ENCODE results near the gene RUBCNL.

RUBCNL gene

GRCh38 chr13:46307554-46307953 is 79.5 kb downstream of the RUBCNL start:
- no peak for DNase-seq (ENCODE audit: low read depth in 2 of 2, low spot score in 1 of 2)

GRCh38 chr13:46304546-46304945 is 82.5 kb downstream of the RUBCNL start:
- DNase-seq (ENCODE audit: low read depth in 2 of 2, low spot score in 1 of 2), result no peak

DNA sequence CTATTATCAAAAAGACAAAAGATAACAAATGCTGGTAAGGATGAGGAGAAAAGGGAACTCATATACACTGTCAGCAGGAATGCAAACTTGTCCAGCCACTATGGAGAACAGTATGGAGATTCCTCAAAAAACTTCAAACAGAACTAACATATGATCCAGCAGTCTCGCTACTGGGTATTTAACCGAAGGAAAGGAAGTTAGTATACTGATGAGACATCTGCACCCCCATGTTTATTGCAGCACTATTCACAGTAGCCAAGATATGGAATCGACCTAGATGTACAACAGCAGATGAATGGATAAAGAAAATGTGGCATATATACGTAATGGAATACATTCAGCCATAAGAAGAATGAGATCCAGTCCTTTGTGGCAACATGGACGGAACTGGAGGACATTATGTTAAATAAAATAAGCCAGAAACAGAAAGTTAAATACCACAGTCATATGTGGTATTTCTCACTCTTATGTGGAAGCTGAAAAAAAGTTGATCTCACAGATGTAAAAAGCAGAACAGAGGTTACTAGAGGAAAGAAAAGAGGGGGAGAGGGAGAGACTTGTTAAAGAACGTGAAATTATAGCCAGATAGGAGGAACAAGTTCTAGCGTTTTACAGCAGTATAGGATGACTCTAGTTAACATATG is 83.2 kb downstream of the RUBCNL start:
- no peak for DNase-seq (ENCODE audit: low read depth in 2 of 2, low spot score in 1 of 2)

- DNase-seq (ENCODE audit: low read depth in 2 of 2, low spot score in 1 of 2), result no peak
Observed at GRCh38 chr13:46297361-46297811, 89.7 kb downstream of the RUBCNL start.

DNA sequence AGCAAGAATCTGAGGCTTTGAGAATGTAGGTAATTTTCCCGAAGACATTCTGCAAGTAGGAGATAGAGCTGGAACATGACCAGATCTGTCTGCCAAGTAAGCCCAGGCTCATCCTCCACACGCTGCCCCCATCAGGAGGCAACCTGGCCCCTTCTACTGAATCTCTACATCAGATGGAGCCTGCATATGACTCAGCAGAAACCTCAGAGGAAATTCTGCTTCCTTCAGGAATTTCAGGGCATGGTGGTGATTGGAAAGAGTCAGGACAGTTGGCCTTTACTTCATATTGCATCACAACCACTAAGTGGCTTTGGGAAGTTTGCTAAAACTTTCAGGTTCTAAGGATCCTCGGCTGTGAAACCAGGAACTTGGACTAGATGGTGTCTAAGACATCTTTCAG is 90.1 kb downstream of the RUBCNL start:
- no peak for DNase-seq (ENCODE audit: low read depth in 2 of 2, low spot score in 1 of 2)

DNA sequence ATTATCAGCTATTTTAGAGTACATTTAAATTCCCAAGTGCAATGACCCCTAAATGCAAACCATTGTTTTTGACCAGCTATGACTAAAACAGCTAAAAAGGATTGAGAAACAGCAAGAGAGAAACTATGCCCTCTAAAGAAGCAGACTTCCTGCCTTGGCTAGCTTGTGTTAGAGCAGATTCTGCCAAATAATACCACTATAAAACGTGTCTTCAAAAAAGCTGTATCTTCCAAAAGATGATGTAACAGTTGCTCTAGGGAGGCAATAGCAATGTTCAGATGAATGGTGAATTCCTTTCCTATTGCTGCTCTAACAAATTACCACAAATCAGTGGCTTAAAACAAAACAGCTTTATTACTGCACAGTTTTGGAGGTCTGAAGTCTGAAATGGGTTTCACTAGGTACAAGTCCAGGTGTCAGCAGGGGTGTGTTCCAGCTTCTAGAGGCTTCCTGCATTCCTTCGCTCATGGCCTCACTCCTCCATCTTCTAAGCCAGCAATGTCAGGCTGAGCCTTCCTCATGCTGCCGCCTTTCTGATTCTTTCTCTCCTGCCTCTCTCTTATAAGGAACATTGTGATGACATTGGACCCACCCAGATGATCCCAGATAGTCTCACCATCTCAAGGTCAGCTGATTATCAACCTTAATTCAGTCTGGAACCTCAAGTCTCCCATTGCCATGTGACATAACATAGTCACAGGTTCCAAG is 90.8 kb downstream of the RUBCNL start:
- no peak for DNase-seq (ENCODE audit: low read depth in 2 of 2, low spot score in 1 of 2)

DNA sequence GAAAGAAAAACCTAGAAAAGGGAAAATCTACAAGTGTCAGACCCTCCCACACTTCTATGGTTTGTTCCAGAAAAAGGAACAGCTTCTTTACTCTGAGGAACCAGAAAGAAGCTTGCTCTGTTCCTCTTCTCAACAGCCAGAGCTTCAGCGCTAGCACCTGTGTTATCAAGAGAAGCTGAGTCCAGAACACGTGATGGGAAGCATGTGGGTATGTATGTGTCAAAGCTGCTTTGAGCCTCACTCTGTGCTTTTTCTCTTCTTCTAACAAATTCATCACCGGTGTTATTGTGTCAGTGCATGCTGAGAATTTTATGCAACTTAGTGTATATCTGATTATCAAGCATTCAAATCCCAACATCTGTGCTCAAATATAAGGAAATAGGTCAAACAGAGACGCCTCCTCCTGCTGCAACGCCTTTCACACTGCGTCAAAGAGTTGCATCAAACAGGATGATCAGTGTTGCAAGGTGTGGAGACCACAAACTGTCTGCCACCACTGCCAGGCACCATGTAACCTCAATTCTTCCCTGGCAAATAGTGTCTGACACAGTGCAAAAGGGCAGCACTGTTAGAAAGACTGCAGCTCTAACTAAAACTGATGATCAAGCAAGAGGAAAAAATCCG is 91.4 kb downstream of the RUBCNL start:
- peak in 1 of 2 donors; percentile 41 for DNase-seq (ENCODE audit: low read depth in 2 of 2, low spot score in 1 of 2)

GRCh38 chr13:46293436-46293835 is 93.6 kb downstream of the RUBCNL start:
- DNase-seq (ENCODE audit: low read depth in 2 of 2, low spot score in 1 of 2), result no peak
